Mucosa of stomach (tissue), 1 donor: ENCODE measurements around the gene STARD9.
"Not testable (repeated sequence)": the region's sequence is repeated elsewhere in the genome, so short reads cannot be mapped to it uniquely, and the experiment has no call there.

Experiments used
- H3K27me3 ChIP-seq: one replicate; pipeline ENCODE4 v1.7.0; 2013; ENCODE audit warnings: mild to moderate bottlenecking, low read length; ENCODE audit not compliant: control insufficient read depth, insufficient read depth
- H3K36me3 ChIP-seq: one replicate; pipeline ENCODE4 v1.7.0; 2013; ENCODE audit warnings: low read length; ENCODE audit not compliant: control insufficient read depth, insufficient read depth
- H3K4me1 ChIP-seq: one replicate; pipeline ENCODE4 v1.7.0; 2013; ENCODE audit warnings: mild to moderate bottlenecking, low read length; ENCODE audit not compliant: control insufficient read depth, insufficient read depth
- H3K4me3 ChIP-seq: one replicate; pipeline ENCODE4 v1.7.0; 2013; ENCODE audit warnings: low read length
- H3K9ac ChIP-seq: one replicate; pipeline ENCODE4 v1.7.0; 2013; ENCODE audit warnings: mild to moderate bottlenecking, low read length, moderate library complexity
- H3K9me3 ChIP-seq: one replicate; pipeline ENCODE4 v1.7.0; 2013; ENCODE audit warnings: mild to moderate bottlenecking, low read length, moderate library complexity; ENCODE audit not compliant: control insufficient read depth
- donor health status: Pancreatic carcinoma.

The STARD9 gene

DNA sequence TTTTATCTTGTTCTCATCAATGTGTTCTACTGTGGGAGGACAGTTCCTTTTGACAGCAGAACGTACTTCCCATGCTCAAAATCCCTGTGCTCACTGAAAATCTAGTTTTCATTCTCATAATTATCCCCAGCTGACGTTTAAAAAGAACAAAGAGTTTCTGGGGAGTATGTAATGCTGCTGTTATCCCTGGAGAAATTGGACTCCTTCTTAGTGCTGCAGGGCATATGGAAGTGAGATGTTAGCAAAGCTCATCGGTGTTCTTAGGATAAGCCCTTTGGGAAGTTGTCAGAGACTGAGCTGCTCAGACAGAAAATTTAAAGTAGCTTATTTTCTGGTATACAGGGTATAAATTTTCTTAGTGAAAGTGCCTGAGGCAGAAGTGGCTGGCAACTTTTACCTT, 95.0 kb downstream of the STARD9 start:
- no peak overlapping the region for H3K4me3 ChIP-seq
- no peaks in the 10 kb centered on the region for H3K4me1 ChIP-seq
- peaks cover 3% of the 10 kb centered on the region for H3K36me3 ChIP-seq
- H3K27me3 ChIP-seq: no peaks in the 10 kb centered on the region
- no peaks in the 10 kb centered on the region for H3K9me3 ChIP-seq
- H3K9ac ChIP-seq: no peak overlapping the region

DNA sequence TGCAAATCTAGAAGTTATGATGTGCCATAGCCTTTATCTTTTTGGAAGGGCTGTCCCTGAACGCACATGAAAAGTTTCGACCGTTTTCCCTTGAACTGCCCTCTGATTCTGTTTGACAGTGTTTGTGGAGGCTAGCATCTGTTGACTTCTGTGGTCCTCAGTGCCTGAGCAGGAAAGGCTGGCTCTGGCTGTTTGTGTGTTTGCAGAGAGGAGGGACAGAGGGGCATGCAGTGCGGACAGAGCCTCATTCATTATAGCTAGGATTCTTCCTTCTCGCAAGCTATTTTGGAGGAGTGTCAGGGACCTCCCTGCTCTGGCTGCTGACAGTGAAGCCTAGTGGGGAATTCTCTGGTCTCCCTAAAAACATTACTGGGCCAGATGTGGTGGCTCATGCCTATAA, 97.0 kb downstream of the STARD9 start:
- no peaks in the 10 kb centered on the region for H3K4me1 ChIP-seq
- no peaks in the 10 kb centered on the region for H3K27me3 ChIP-seq
- no peak overlapping the region for H3K9ac ChIP-seq
- H3K9me3 ChIP-seq: no peaks in the 10 kb centered on the region
- peaks cover 3% of the 10 kb centered on the region for H3K36me3 ChIP-seq
- no peak overlapping the region for H3K4me3 ChIP-seq

DNA sequence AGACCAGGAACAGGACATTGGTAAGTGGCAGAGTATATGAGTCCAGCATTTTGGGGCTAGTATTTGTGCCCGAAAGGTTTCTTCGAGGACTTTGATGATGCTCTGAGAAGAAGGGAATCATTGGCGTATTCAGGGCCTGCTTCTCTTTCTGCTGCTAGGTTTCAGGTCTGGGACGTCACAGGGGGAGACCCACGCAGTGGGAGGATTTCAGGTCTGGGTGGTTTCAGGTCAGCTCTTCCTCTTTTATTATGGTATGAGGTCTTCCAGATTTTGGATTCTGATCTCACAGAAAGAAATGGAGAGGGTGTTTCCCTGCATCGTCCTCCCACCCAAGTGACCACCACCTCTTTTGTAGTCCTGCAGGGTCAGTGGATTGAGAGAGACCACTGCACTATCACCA, 99.1 kb downstream of the STARD9 start:
- Histone ChIP-seq H3K4me1 (no peaks in the 10 kb centered on the region), H3K4me3 (no peak overlapping the region), H3K9me3 (no peaks in the 10 kb centered on the region), H3K36me3 (no peaks in the 10 kb centered on the region), H3K9ac (no peak overlapping the region), H3K27me3 (no peaks in the 10 kb centered on the region)

DNA sequence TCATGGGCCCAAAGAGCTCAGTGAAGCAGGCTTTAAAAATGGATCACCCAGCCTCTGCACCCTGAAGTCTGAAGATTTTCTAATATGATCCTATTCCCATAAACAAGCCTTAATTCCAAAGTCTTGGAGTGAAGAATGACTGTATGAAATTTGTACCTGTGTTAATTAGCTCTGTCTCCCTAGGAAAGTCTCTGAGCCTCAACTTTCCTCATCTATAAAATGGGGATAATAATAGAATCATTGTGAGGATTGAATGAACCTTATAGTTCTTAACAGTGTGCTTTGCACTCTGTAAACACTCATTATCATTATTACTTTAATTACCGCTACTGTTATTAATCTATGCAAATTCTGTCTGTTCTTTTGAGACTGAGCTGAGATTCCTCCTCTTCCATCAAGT, 99.6 kb downstream of the STARD9 start:
- no peak overlapping the region for H3K4me3 ChIP-seq
- H3K4me1 ChIP-seq: no peaks in the 10 kb centered on the region
- H3K36me3 ChIP-seq: no peaks in the 10 kb centered on the region
- H3K27me3 ChIP-seq: no peaks in the 10 kb centered on the region
- no peak overlapping the region for H3K9ac ChIP-seq
- H3K9me3 ChIP-seq: no peaks in the 10 kb centered on the region

DNA sequence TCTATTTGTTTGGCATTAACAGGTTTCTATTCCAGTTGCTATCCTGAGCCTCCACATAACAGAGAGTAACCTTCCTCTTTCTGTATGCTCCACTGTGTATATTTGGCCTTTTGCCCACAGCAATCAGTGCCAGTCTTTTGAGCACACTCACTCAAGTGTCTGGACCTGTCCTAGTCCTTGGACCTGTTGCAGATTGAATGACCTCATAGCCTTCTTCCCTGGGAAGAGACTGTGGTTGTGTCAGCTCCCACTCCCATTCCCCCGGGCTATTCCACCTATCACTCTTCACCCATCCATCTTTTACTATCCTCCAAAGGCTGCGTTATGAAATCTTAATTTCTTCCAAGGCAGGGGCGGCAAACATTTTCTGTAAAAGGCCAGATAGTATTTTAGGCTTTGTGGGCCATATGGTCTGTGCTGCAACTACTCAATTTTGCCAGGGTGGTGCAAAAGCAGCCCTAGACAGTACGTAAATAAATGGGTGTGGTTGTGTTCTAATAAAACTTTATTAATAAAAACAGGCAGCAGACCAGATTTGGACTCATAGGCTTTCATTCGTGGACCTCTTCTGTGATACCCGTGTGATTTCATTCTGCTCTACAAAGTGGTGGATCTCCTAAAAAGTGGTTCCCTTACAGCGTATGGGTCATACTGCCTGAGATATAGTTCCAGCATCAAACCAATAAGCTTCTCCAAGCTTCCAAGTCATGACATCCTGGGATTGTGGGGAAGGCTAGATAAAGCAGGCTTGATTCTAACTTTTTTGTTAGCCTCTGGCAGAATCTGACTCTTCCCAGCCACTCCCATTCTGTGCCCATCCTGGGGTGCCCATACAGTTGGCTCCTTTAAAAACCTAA, 104.1 kb downstream of the STARD9 start:
- Histone ChIP-seq H3K9me3 (no peaks in the 10 kb centered on the region), H3K27me3 (no peaks in the 10 kb centered on the region), H3K36me3 (no peaks in the 10 kb centered on the region), H3K4me1 (no peaks in the 10 kb centered on the region), H3K4me3 (no peak overlapping the region), H3K9ac (no peak overlapping the region)

DNA sequence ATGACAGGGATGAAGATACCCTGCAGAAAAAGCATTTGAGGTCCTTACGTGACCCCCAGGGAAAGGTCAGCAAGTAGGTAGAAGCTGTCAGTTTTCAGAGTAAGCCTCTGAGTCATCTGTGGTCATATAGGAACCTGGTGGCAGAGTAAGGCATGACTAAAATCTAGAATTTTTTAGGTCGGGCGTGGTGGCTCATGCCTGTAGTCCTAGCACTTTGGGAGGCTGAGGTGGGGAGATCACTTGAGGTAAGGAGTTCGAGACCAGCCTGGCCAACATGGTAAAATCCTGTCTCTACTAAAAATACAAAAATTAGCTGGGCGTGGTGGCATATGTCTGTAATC, 104.7 kb downstream of the STARD9 start:
- not testable (repeated sequence) for H3K36me3 ChIP-seq, H3K9me3 ChIP-seq, H3K9ac ChIP-seq, H3K4me1 ChIP-seq, H3K27me3 ChIP-seq, H3K4me3 ChIP-seq

DNA sequence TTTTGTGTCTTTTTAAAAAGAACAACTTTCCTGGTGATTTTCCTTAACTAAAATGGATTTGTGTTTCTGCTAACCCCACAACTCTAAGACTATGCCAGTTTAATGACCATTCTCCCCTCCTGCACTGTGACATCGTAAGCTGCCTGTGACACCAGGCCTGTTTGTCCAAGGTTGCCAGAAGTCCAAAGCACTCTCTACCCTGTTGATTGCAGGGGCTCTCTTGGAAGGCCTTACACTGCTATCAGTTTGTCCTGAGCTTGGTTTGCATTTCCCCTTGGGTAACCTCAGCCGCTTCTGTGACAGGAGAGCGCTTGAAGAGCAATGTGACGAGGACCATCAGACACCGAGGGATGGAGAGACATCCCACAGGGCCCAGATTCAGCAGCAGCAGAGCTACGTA, 105.7 kb downstream of the STARD9 start:
- Histone ChIP-seq H3K9me3 (no peaks in the 10 kb centered on the region), H3K27me3 (no peaks in the 10 kb centered on the region), H3K4me3 (no peak overlapping the region), H3K9ac (no peak overlapping the region), H3K36me3 (no peaks in the 10 kb centered on the region), H3K4me1 (no peaks in the 10 kb centered on the region)

DNA sequence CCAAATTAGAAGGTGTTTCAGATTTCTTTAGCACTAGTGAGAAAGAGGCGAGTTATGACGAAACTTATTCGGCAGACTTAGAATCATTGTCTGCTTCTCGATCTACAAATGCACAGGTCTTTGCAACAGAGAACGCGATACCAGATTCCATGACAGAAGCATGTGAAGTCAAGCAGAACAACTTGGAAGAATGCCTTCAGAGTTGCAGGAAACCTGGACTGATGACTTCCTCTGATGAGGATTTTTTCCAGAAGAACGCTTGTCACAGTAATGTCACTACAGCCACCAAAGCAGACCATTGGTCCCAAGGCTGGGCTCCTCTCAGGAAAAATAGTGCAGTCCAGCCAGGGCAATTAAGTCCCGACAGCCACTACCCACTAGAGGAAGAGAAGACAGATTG, 110.9 kb downstream of the STARD9 start:
- Histone ChIP-seq H3K4me3 (no peak overlapping the region), H3K9ac (no peak overlapping the region), H3K9me3 (no peaks in the 10 kb centered on the region), H3K27me3 (no peaks in the 10 kb centered on the region), H3K4me1 (no peaks in the 10 kb centered on the region), H3K36me3 (no peaks in the 10 kb centered on the region)

DNA sequence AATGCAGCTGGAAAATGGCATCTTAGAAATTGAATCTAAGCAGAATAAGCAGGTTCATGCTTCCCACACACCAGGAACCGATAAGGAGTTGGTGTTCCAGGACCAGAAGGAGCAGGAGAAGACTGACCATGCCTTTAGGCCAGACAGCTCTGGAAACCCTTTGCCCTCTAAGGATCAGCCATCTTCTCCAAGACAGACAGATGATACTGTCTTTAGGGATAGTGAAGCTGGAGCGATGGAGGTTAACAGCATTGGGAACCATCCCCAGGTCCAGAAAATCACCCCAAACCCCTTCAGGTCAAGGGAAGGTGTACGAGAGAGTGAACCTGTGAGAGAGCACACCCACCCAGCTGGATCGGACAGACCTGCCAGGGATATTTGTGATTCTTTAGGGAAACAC, 112.3 kb downstream of the STARD9 start:
- no peaks in the 10 kb centered on the region for H3K27me3 ChIP-seq
- H3K9ac ChIP-seq: no peak overlapping the region
- no peak overlapping the region for H3K4me3 ChIP-seq
- no peaks in the 10 kb centered on the region for H3K4me1 ChIP-seq
- no peaks in the 10 kb centered on the region for H3K9me3 ChIP-seq
- H3K36me3 ChIP-seq: no peaks in the 10 kb centered on the region

DNA sequence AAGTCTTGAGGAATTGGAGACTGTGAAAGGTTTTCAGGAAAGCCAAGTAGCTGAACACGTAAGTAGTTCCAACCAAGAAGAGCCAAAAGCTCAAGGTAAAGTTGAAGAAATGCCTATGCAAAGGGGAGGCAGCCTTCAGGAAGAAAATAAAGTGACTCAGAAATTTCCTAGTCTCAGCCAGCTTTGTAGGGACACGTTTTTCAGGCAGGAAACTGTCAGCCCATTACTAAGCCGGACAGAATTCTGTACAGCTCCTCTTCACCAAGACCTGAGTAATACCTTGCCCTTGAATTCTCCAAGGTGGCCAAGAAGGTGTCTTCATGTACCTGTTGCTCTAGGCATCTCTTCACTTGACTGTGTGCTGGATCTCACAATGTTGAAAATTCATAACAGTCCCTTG, 112.9 kb downstream of the STARD9 start:
- no peaks in the 10 kb centered on the region for H3K9me3 ChIP-seq
- H3K36me3 ChIP-seq: no peaks in the 10 kb centered on the region
- no peaks in the 10 kb centered on the region for H3K27me3 ChIP-seq
- H3K9ac ChIP-seq: no peak overlapping the region
- no peak overlapping the region for H3K4me3 ChIP-seq
- H3K4me1 ChIP-seq: no peaks in the 10 kb centered on the region

DNA sequence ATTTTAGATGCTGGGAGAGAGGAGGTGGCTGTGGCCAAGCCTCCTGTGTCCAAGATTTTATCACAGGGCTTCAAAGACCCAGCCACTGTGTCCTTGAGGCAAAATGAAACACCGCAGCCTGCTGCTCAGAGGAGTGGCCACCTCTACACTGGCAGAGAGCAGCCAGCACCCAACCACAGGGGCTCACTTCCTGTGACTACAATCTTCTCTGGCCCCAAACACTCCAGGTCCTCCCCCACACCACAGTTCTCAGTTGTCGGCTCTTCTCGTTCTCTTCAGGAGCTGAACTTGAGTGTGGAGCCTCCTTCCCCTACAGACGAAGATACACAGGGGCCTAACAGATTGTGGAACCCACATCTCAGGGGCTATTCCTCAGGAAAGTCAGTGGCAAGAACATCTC, 115.9 kb downstream of the STARD9 start:
- Histone ChIP-seq H3K27me3 (no peaks in the 10 kb centered on the region), H3K9me3 (no peaks in the 10 kb centered on the region), H3K4me3 (no peak overlapping the region), H3K4me1 (no peaks in the 10 kb centered on the region), H3K36me3 (no peaks in the 10 kb centered on the region), H3K9ac (no peak overlapping the region)

DNA sequence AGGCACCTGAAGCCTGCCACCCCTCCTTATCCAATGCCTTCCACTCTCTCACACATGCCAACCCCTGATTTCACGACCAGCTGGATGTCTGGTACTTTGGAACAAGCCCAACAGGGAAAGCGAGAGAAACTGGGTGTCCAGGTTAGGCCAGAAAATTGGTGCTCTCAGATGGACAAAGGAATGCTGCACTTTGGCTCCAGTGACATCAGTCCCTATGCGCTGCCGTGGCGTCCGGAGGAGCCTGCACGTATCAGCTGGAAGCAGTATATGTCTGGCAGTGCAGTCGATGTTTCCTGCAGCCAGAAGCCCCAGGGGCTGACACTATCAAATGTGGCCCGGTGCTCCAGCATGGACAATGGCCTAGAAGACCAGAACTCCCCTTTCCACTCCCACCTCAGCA, 116.4 kb downstream of the STARD9 start:
- no peaks in the 10 kb centered on the region for H3K36me3 ChIP-seq
- H3K27me3 ChIP-seq: no peaks in the 10 kb centered on the region
- no peak overlapping the region for H3K4me3 ChIP-seq
- H3K9ac ChIP-seq: no peak overlapping the region
- H3K9me3 ChIP-seq: no peaks in the 10 kb centered on the region
- no peaks in the 10 kb centered on the region for H3K4me1 ChIP-seq

DNA sequence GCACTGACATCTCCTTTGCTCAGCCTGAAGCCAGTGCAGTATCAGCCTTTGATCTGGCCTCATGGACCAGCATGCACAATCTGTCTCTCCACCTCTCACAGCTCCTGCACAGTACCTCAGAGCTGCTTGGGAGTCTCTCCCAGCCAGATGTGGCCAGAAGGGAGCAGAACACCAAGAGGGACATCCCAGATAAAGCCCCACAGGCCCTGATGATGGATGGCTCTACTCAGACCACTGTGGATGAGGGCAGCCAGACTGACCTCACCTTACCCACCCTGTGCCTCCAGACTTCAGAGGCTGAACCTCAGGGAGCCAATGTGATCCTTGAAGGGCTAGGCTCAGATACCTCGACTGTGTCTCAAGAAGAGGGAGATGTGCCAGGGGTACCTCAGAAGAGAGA, 117.1 kb downstream of the STARD9 start:
- no peaks in the 10 kb centered on the region for H3K9me3 ChIP-seq
- H3K27me3 ChIP-seq: no peaks in the 10 kb centered on the region
- no peak overlapping the region for H3K9ac ChIP-seq
- no peaks in the 10 kb centered on the region for H3K36me3 ChIP-seq
- H3K4me1 ChIP-seq: no peaks in the 10 kb centered on the region
- H3K4me3 ChIP-seq: no peak overlapping the region
